GM19467 (cell line): ENCODE results near the gene ATXN7L1.
"Not testable (repeated sequence)": the region's sequence is repeated elsewhere in the genome, so short reads cannot be mapped to it uniquely, and the experiment has no call there.

Experiments
- ATAC-seq: cut with Tn5 transposase; IDR thresholded peaks from one replicate; pipeline ENCODE4 v1.9.1; 2021; ENCODE audit warnings: mild to moderate bottlenecking, moderate library complexity; ENCODE audit not compliant: unreplicated experiment

The ATXN7L1 gene

GRCh38 chr7:105894131-105894530 is 17.7 kb upstream of the ATXN7L1 start:
- no peak for ATAC-seq

- no peak for ATAC-seq
These were observed 16.0 kb upstream of the ATXN7L1 start for GRCh38 chr7:105892387-105892786.

GRCh38 chr7:105890290-105890997 is 14.0 kb upstream of the ATXN7L1 start:
- ATAC-seq: no peak

- ATAC-seq: no peak
These were observed 11.3 kb upstream of the ATXN7L1 start for GRCh38 chr7:105887569-105888189.

GRCh38 chr7:105886776-105887175 is 10.4 kb upstream of the ATXN7L1 start:
- no peak for ATAC-seq

GRCh38 chr7:105885387-105886111 is 9.2 kb upstream of the ATXN7L1 start:
- no peak for ATAC-seq

GRCh38 chr7:105883179-105883578 is 6.8 kb upstream of the ATXN7L1 start:
- ATAC-seq: not testable (repeated sequence)

GRCh38 chr7:105881439-105881838 is 5.0 kb upstream of the ATXN7L1 start:
- ATAC-seq: no peak

- ATAC-seq: no peak
These were observed 4.4 kb upstream of the ATXN7L1 start for GRCh38 chr7:105880571-105881330.

- ATAC-seq: no peak
These were observed 3.4 kb upstream of the ATXN7L1 start for GRCh38 chr7:105879782-105880181.

GRCh38 chr7:105878746-105879605 is 2.6 kb upstream of the ATXN7L1 start:
- no peak for ATAC-seq

- no peak for ATAC-seq
These were observed 1.3 kb upstream of the ATXN7L1 start for GRCh38 chr7:105877736-105878135.

GRCh38 chr7:105876964-105877601 is 684 bp upstream of the ATXN7L1 start:
- no peak for ATAC-seq

- no peak for ATAC-seq
These were observed 894 bp downstream of the ATXN7L1 start for GRCh38 chr7:105875505-105875904.

GRCh38 chr7:105874055-105874454 is 2.3 kb downstream of the ATXN7L1 start:
- no peak for ATAC-seq

- no peak for ATAC-seq
These were observed 3.9 kb downstream of the ATXN7L1 start for GRCh38 chr7:105872491-105872890.

- no peak for ATAC-seq
These were observed 5.3 kb downstream of the ATXN7L1 start for GRCh38 chr7:105871142-105871541.

GRCh38 chr7:105866102-105866801 is 10.1 kb downstream of the ATXN7L1 start:
- ATAC-seq: no peak

- no peak for ATAC-seq
These were observed 12.5 kb downstream of the ATXN7L1 start for GRCh38 chr7:105863876-105864275.
